CD1c-positive myeloid dendritic cell (primary cell): ENCODE measurements around the gene HMGXB3.

Experiments
- DNase-seq: peaks from one replicate; pipeline ENCODE4 v3.0.0-alpha.2; 2016; ENCODE audit errors: extremely low spot score

The HMGXB3 gene

DNA sequence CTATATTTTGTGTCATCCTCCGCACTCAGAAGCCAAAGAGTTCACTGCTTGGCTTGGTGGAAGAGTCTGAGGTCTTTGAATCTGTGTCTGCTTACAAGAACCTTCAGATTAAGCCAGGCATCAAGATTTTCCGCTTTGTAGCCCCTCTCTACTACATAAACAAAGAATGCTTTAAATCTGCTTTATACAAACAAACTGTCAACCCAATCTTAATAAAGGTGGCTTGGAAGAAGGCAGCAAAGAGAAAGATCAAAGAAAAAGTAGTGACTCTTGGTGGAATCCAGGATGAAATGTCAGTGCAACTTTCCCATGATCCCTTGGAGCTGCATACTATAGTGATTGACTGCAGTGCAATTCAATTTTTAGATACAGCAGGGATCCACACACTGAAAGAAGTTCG, 19.3 kb upstream of the HMGXB3 start:
- DNase-seq: no peak

DNA sequence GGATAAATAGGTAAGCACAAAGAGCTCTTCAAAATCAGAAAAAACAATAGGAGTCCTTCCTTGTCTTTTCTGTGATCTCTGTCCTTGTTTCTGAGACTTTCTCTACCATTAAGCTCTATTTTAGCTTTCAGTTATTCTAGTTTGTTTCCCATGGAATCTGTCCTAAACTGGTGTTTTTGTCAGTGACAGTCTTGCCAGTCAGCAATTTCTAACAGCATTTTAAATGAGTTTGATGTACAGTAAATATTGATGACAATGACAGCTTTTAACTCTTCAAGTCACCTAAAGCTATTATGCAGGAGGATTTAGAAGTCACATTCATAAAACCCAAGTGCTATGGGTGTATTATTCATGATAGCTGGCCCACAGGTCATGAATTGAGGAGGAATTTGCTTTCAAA, 18.0 kb upstream of the HMGXB3 start:
- no peak for DNase-seq

DNA sequence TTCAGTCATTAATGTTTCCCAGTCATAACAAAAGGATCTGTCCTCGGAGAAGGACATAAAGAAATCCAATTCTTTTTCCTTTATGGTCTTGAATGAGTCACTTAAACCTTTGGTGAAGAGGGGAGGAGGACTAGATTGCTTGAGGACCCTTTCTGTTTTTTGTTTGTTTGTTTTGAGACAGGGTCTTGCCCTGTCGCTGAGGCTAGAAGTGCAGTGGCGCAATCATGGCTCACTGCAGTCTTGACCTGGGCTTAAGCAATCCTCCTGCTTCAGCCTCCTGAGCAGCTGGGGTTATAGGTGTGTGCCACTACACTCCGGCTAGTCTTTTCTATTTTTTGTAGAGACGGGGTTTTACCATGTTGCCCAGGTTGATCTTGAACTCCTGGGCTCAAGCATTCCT, 12.4 kb upstream of the HMGXB3 start:
- no peak for DNase-seq

DNA sequence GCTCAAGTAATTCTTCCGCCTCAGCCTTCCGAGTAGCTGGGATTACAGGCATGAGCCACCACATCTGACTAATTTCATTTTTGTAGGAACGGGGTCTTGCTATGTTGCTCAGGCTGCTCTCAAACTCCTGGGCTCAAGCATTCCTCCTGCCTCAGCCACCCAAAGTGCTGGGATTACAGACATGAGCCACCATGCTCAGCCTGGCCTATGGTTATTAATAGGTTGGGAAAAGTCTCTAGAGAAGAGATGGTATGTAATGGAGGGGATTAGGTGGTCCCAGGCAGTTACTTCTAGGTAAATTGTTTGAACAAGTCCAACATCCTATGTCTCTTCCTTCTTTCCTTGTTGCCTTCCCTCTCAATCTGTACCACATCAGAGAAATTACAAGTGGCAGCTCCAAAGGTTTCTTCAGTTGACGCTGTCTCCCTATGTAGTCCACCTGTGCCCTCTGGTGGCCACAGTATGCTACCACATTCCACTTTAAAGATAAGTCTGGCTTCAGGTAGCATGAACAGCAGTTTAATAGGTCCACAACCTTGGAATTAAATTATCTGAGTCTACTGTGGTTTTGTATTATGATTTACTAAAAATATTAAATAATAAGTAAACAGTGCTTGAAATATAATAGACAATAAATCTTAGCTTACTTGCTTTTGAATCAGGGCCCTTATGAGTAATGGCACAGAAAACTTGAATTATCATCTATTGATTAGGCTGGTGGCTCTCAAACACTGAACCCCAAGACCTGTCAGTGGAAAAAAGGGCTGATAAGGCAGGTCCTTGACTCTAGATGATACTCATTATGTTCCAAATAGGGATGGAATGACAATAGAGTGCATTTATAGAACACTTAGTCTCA, 9.8 kb upstream of the HMGXB3 start:
- DNase-seq: peak; percentile 79

DNA sequence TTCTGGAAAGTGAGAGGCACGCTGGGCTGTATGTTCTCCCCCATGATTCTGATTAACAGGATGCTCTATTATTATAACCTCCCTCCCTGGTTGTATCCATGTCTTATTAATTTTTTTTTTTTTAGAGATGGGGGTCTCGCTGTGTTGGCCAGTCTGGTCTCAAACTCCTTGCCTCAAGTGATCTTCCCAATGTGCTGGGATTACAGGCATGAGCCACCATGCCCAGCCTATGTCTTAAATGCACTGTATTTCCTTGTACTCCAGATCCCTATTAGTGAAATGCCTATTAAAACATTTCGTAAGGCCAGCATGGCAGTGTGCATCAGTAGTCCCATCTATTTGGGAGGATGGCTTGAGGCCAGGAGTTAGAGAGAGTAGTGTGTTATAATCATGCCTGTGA, 7.1 kb upstream of the HMGXB3 start:
- DNase-seq: no peak

DNA sequence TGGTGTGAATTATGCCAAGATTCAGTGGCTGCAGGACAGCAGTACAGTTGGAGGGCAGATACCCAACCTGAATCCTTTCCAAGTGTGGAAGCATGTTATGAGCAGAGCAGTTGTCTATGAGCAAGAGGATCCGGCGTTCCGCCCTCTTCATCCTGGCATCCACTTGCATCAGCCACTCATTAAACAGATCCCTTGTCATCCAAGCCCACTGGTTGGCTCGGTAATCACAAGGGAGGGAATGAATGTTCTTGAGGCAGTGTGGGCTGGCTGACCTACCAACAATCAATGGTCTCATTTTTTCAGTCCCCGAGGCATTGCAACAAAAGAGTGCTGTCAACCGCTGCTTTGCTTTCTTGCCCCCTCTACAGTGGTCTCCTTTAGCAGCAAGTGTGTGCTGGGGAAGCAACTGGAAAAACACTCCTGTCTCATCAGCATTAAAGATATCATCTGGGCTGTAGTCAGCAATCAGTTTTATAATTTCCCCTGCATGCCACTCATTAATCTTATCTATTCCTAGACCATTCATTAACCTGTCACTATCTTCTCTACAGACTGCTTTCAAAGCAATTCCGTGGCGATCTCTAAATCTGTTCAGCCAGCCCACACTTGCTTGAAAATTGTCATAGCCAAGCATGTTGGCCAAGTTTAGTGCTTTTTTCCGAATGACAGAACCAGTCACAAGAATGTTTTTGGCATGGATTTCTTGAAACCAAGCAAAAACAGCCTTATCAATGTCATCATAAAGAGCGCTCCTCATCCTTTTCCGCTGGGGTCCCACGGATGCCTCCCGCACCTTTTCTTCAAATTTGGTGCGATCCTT, 4.9 kb upstream of the HMGXB3 start:
- DNase-seq: no peak

DNA sequence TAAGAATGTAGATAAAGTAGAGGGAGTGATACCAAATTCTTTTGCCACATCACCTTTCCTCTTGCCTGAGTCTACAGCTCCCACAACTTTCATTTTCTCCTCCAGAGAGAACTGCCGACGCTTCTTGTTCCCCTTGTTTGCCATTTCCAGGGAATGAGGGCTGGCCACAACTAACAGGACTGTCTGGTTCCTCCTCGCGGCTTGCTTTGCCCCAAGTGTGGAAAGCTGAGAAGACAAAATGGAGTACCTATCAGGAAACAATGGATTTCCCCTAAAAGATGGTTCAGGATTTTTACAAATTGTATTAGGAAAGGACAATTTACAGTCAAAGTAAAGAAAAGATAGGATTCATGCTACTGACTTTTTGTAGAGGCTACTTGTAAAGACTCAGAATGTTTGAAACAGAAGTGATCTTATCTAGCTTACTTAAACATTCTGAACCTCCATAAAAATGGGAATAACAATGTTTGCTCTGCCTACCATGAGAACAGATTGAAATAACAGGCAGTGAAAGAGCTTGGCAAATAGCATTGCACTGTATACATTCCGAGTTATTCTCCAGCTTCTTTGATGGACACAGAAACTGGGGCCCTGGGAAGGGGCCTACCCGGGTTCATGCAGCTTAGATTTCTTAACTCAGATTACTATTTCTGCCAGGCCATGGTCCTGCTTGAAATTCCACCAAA, 4.2 kb upstream of the HMGXB3 start:
- no peak for DNase-seq

DNA sequence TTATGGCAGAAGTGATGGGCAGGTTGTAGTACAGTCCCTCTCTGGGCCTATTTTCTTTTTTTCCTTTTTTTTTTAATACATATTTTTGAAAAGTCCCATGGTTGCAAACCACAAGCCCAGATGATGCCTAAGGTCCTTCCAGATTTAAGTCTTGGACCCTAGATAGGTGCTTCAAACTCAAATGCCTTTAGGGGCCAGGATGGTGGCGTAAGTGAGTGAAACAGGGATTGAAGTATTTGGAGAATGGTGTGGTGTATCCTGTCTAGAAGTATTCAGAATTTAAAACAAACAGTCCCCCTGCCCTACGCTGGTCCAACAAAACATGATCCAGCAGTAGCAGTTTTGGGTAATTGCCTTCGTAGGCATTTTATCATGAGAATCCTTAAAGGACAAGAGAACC, 2.3 kb upstream of the HMGXB3 start:
- DNase-seq: no peak

DNA sequence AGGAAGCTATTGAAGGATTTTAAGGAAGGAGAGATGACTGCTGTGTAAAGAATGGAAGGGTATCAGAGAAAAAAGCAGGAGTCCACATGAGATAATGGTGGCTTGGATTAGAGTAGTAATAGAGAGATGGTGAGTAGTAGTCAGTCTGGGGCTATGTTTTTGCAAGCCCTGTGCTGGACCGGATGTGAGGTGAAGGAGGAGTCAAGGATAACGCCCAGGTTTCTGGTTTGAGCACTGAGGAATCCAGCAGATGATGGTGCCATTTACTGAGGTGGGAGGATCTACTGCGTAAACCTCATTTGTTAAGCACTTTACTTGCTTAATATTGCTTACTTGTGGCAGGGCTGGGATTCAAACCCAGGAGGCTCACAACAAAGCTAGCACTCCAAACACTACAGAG, 1.2 kb upstream of the HMGXB3 start:
- DNase-seq: no peak

DNA sequence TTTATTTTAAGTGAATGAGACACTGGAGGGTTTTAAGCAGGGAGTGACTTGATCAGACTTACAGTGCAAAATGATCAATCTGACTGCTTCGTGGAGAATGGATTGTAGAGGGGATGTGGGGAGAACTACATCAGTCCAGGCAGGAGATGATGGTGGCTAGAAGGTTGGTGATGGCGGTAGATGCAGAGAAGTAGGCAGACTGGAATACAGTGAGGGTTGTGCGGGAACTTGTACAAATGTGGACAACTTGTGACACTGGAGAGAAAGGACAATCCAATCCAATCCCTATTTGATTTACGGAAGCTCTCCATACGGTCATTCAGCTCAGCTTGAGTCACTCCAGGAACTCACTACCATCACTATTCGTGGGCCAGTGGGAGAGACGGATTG, 678 bp upstream of the HMGXB3 start:
- DNase-seq: peak; percentile 69

DNA sequence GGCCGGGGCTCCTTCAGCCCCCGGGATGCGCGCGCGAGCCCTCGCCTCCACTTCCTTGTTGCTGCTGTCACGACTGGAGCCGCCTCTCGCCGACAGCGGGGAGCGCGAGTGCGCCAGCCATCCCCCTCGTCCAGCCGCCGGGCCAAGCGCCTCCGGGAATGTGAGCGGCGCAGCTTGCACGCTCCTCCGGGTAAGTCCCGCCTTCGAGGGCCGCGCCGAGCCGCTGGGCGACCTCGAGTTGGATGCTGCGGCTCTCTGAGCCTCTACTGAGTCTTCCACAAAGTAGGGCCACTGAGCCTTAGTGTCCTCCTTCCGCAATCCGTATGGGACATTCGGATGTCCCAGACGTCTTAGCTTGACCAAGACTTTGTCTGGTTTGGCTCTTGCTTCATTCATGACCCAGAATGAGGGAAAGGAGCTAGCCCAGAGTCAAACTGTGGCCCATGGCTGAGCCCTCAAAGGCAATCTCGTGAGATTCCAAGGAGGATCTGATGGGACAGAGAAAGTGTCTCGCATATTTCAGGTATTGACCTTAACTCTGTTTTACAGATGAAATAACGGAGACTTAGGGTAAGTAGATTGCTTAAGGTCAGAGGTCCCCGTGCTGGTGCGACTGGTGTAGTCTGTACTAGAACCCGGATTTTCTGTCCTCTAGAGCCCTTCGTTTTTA, 586 bp downstream of the HMGXB3 start:
- peak; percentile 60 for DNase-seq

DNA sequence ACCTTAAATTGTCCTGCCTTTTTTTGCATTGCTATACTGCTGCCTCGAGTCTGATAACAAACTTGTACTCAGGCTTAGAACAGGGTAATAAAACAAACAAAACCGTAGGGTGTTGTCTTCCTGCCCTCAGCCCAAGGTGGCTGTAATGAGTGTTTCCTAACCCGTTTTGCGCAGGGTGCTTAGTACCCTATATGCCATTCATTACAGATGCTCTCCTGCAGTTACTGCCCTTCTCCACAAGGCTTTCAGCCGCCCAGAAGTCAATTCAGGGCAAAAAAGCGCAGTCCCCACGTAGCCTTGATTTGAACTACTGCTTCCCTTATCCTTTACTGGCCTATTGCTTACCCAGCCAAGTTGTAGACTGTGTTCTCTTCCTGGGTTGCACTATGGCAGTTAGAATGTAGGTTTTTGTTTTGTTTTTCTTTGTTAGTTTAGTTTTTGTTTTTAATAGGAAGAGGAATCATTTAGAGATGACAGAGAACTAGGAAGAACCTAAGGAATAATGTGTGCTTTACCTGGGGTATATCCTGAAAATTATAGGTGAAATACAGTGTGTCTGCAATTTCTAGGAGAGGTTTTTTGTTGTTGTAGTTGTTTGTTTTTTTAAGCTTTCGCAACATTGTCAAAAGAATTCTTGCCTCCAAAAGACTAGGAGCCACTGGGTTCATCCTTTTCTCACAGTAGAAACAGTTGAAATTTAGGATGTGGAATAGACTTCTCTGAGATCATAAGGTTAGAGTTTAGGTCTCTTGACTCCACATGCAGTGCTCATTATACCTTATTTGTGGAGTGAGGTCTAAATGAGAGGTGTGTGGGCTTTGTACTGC, 1.3 kb downstream of the HMGXB3 start:
- peak; percentile 84 for DNase-seq

DNA sequence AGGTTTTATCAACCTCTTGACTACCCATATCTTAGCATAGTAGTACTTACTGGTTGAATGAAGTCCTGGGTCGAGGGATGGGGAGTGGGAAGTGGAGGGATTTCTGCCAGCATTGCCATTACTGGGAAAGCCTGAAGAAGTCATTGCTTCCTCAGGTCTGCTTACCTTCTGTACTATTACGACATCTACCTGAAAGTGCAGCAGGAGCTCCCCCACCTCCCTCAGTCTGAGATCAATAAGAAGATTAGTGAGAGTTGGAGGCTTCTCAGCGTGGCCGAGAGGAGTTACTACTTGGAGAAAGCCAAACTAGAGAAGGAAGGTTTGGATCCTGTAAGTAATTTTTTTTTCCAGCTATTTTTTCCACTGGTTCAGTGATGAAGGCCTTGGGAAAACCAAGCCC, 5.8 kb downstream of the HMGXB3 start:
- no peak for DNase-seq

DNA sequence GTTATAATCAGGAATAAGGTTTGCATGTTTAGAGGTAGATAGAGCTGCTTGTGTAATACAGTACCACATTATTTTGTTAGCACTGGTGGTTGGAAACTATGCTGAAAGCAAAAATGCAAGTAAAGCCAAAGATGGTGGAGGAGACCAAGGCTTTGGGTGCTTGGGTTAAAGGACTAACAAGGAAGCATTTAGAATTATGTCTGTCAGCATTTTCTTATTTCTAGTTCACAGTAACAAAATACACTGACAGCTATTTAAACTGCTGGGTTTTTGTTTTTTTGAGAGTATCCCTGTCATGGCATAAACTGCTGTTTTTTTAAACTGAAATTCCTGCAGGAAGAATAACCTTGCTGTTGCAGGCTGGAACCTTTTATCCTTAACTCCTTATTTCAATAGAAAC, 6.5 kb downstream of the HMGXB3 start:
- no peak for DNase-seq

DNA sequence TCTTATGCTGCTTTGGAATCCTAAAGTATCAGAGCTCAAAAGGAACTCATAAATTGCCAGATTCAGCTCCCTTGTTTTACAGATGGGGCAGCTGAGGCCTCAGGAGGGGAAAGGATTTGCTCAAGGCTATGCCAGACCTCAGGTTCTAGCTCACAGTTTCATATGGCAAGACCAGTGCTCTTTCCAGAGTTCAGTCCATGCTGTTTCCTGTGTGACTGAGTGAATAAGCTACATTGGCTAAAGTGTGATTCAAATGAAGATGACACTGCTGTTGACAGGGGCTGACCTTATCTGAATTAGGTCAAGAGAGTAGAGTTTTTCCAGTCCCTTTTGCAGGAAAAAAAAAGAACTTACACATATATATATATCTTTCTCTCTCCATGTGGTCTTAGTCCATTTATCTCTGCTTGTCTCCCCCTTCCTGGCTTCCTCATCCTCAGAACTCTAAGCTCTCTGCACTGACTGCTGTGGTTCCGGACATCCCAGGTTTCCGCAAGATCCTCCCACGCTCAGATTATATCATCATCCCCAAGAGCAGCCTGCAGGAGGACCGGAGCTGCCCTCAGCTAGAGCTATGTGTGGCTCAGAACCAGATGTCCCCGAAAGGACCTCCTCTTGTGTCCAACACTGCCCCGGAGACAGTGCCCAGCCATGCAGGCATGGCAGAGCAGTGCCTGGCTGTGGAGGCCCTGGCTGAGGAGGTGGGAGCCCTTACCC, 9.3 kb downstream of the HMGXB3 start:
- DNase-seq: no peak

DNA sequence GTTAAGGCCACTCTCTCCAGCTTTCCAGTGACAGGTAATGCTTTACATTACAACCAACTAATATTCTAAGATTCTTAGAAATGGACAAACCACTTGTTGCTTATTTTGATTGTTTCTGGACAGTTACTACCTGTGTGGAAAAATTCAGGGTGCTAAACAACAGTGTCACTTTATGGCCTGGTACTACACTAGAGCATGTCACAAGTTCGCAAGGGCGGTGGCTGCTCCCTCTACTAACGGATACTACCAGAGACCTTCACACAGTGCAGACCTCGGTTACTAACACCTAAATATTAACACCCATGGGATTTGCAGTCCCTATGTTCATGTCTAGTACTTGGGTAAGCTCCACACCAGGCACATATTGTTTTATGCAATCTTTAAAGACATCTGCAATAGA, 13.4 kb downstream of the HMGXB3 start:
- no peak for DNase-seq

DNA sequence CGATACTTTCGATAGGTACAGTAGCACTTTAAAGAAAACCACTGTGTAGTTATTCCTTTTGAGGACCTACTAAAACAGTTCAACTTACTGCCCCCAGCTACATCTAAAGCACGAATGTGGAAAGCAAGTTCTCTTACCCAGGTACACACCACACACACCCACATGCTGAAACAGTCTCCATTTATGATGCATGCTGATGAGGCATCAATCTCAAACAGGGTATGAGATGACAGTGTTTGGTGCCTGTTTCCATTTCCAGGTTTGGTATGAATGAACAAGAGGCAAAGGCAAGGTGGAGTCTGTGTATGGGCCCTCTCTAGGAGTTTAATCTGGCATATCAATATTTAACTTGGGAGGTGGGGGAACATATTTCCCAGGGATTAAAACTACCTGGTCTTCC, 13.9 kb downstream of the HMGXB3 start:
- no peak for DNase-seq

DNA sequence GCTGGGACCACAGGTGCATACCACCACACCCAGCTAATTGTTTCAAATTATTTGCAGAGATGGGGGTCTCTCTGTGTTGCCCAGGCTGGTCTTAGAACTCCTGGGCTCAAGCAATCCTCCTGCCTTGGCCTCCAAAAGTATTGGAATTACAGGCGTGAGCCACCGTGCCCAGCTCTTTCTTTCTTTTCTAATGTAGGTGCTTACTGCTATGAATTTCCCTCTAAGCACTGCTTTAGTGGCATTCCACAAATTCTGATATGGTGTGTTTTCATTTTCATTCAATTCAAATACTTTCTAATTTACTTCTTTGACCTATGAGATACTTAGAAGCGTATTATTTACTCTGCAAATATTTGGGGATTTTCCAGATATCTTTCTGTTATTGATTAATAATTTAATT, 14.9 kb downstream of the HMGXB3 start:
- no peak for DNase-seq

DNA sequence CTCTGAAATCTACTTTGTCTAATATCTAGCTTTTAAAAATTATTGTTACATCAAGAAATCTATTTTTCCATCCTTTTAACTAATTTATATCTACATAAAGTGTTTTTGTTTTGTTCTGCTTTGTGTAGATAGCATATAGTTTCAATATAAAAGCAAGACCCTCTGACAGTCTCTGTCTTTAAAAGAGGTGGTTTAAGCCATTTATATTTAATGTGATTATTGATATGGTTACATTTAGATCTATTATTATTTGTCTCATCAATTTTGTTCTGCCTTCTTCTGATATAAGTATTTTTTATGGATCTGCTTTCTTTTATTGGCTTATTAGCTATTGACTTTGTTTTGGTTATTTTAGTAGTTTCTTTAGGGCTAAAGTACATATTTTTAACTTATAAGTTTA, 16.0 kb downstream of the HMGXB3 start:
- DNase-seq: no peak

DNA sequence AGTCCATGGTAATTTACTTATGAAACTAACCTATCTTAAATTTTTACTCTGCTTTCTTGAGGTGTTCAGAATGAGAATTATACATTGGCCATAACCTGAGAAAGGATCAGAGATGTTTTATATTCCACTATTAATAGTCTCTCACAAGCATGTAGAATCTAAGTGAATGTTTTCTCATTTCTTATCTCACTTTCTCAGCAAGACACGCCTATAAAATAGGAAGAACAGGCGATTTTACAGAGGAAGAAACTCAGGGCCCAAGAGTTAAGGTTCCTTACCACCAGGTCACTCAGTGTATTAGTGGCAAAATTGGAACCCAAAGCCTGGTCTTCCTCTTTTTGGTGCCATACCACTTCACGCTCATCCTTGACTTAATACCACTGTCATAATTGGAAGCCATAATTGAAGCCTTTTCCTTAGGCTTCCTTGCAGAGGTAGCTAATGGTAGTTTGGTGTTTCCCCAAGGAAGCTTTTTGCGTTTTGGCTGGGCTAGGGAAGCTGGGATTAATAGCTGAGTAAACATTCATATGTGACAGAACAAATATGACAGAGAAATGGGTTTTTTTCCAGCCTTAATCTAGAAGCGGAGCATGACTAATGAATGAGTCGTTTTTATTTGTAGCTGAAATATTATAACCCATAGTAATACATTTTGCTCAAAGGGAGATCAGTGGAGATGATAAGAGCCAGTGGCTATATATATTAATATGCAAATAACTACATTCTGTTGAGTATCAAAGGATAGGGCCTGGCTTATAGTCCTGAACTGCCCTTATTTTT, 16.9 kb downstream of the HMGXB3 start:
- DNase-seq: no peak
